MM.1S (cell line): ENCODE data around the gene PTPRO.

Source experiments
- CTCF ChIP-seq: fragments of 300-600 bp; sonication (generic); IDR thresholded peaks from 2 replicates; pipeline ENCODE4 v1.5.1; 2016; ENCODE audit warnings: antibody characterized with exemption, low read length, mixed read lengths
- EZH2 ChIP-seq: fragments of 300-600 bp; sonication (generic); optimal IDR thresholded peaks from 2 replicates; pipeline ENCODE3; 2017; ENCODE audit warnings: low read depth, mild to moderate bottlenecking, antibody characterized with exemption, low read length, mixed read lengths
- EZH2phosphoT487 ChIP-seq: fragments of 300-600 bp; sonication (generic); IDR thresholded peaks from 2 replicates; pipeline ENCODE4 v1.6.1; 2018; ENCODE audit warnings: antibody characterized with exemption, low read length

- TF ChIP-seq CTCF (no peak), EZH2phosphoT487 (no peak), EZH2 (no peak)
Measured at GRCh38 chr12:15535352-15535781, 213.1 kb downstream of the PTPRO start.
